OCI-LY3 (cell line): ENCODE data around the gene AMIGO2.

Experiments
- EZH2phosphoT487 ChIP-seq: fragments of 200-600 bp; shearing (Covaris generic); IDR thresholded peaks from 2 replicates; pipeline ENCODE4 v1.6.1; 2018; ENCODE audit warnings: antibody characterized with exemption, mixed run types, low read depth
- TF ChIP-seq, protein P1 (sequence below): fragments of 200-600, 300-600 bp; sonication (generic); IDR thresholded peaks from 2 replicates; pipeline ENCODE4 v1.5.1; 2014; ENCODE audit warnings: antibody characterized with exemption, low read length, low read depth

DNA sequence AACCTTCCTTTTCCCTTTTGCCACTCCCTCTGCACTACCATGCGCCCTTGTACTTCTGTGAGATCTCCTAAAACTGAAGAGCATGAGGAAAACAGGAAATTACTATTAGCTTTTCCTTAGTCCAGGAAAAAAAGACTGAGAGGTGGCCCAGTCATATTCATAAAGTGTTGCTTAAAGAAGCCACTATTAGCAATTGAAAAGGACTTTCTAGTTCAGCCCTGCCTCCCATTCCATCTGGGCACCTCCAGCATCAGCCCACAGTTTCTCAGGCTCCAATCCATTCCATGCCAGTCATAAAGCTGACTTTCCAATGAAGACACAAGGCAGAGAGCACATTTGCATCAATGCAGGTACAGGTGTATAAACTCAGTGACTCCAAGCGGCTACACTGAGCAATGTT, 19.9 kb upstream of the AMIGO2 start:
- TF ChIP-seq, protein P1, sequence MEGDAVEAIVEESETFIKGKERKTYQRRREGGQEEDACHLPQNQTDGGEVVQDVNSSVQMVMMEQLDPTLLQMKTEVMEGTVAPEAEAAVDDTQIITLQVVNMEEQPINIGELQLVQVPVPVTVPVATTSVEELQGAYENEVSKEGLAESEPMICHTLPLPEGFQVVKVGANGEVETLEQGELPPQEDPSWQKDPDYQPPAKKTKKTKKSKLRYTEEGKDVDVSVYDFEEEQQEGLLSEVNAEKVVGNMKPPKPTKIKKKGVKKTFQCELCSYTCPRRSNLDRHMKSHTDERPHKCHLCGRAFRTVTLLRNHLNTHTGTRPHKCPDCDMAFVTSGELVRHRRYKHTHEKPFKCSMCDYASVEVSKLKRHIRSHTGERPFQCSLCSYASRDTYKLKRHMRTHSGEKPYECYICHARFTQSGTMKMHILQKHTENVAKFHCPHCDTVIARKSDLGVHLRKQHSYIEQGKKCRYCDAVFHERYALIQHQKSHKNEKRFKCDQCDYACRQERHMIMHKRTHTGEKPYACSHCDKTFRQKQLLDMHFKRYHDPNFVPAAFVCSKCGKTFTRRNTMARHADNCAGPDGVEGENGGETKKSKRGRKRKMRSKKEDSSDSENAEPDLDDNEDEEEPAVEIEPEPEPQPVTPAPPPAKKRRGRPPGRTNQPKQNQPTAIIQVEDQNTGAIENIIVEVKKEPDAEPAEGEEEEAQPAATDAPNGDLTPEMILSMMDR: no peak
- no peak for TF ChIP-seq EZH2phosphoT487
